Ovary (tissue), 3 donors: Measurements from ENCODE around the gene DOK6.

Experiments
- CTCF ChIP-seq, 3 donors: fragments of 450-650 bp in 2 of 3; fragments of 200-600 bp in 1 of 3; IDR thresholded peaks; one replicate each; pipeline versions ENCODE4 v1.5.1 to v1.8.0; 2016 to 2022; ENCODE audit warnings: antibody characterized with exemption in 3 of 3, mild to moderate bottlenecking in 1 of 3
- EP300 ChIP-seq: sonication (generic); formaldehyde crosslinking; IDR thresholded peaks from one replicate; pipeline ENCODE4 v1.6.1; 2017; ENCODE audit warnings: antibody characterized with exemption
- POLR2A ChIP-seq: fragments of 450-650 bp; IDR thresholded peaks from one replicate; pipeline ENCODE4 v1.6.1; 2017; ENCODE audit warnings: antibody characterized with exemption, mild to moderate bottlenecking, moderate library complexity
- donor health status: DM: no; HTN: no; CAD: no.

GRCh38 chr18:69580107-69580506, 179.4 kb downstream of the DOK6 start:
- TF ChIP-seq CTCF (IDR thresholded peaks at IDR 0.05) (no peak), POLR2A (no peak), EP300 (no peak)
